IMR-90 (cell line): ENCODE results near the gene FARP1.

Experiments
- CEBPB ChIP-seq: IDR thresholded peaks from 2 replicates; pipeline ENCODE4 v1.6.1; 2012; ENCODE audit warnings: low read depth, low read length, improper control_type of control experiment
- MAZ ChIP-seq: IDR thresholded peaks from 2 replicates; pipeline ENCODE4 v1.6.1; 2012; ENCODE audit warnings: low read depth, mild to moderate bottlenecking, low read length, improper control_type of control experiment, moderate library complexity, borderline replicate concordance
- MXI1 ChIP-seq: IDR thresholded peaks from 2 replicates; pipeline ENCODE4 v1.6.1; 2012; ENCODE audit warnings: low read depth, mild to moderate bottlenecking, low read length, moderate library complexity, borderline replicate concordance
- NFE2L2 ChIP-seq: fragments of 150-350 bp; IDR thresholded peaks from 2 replicates; pipeline ENCODE4 v1.6.1; 2016; ENCODE audit warnings: low read depth, mild to moderate bottlenecking, low read length
- POLR2A ChIP-seq: IDR thresholded peaks from 2 replicates; pipeline ENCODE4 v1.6.1; 2012; ENCODE audit warnings: mild to moderate bottlenecking, low read depth, low read length
- RAD21 ChIP-seq: IDR thresholded peaks from 2 replicates; pipeline ENCODE4 v1.6.1; 2012; ENCODE audit warnings: low read length, improper control_type of control experiment
- RFX5 ChIP-seq: IDR thresholded peaks from 2 replicates; pipeline ENCODE4 v1.8.0; 2012; ENCODE audit warnings: low read depth, mild to moderate bottlenecking, low read length, moderate library complexity
- TF ChIP-seq, protein P1 (sequence below): conservative IDR thresholded peaks from 2 replicates; pipeline ENCODE4 v1.5.1; 2012; ENCODE audit warnings: mild to moderate bottlenecking, low read depth, low read length, improper control_type of control experiment

DNA sequence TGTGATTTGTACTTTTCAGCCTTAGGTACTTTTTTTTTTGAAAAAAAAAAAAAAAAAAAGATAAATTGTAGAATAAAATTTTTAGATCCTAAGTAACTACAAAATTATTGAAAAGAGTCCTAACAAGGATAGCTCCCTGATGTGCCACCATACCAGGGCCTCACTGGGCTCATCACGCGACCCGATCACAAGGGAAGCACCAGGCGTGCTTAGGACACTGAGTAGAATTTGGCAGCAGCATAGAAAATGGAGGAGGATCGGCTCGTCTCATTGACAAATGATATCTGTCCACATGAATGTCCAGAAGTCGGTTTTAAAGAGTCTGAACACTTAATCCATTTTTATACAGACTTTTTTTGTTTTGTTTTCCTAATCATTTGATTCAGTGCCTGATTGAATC, 255.0 kb downstream of the FARP1 start:
- TF ChIP-seq, protein P1, sequence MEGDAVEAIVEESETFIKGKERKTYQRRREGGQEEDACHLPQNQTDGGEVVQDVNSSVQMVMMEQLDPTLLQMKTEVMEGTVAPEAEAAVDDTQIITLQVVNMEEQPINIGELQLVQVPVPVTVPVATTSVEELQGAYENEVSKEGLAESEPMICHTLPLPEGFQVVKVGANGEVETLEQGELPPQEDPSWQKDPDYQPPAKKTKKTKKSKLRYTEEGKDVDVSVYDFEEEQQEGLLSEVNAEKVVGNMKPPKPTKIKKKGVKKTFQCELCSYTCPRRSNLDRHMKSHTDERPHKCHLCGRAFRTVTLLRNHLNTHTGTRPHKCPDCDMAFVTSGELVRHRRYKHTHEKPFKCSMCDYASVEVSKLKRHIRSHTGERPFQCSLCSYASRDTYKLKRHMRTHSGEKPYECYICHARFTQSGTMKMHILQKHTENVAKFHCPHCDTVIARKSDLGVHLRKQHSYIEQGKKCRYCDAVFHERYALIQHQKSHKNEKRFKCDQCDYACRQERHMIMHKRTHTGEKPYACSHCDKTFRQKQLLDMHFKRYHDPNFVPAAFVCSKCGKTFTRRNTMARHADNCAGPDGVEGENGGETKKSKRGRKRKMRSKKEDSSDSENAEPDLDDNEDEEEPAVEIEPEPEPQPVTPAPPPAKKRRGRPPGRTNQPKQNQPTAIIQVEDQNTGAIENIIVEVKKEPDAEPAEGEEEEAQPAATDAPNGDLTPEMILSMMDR = no peak
- no peak for TF ChIP-seq POLR2A
- no peak for TF ChIP-seq MXI1
- TF ChIP-seq RAD21 = no peak
- no peak for TF ChIP-seq CEBPB
- TF ChIP-seq NFE2L2 = no peak
- TF ChIP-seq MAZ = no peak
- TF ChIP-seq RFX5 = no peak
